ENCODE results near the gene RPAP2.

- TF ChIP-seq POLR2A (IDR thresholded peaks at IDR 0.05; ENCODE audit: low read length) (no peak), REST (IDR thresholded peaks at IDR 0.05) (no peak), RARB (CRISPR knock-in tag; IDR thresholded peaks at IDR 0.05) (no peak), CTCF (IDR thresholded peaks at IDR 0.05) (no peak), KDM5A (IDR thresholded peaks at IDR 0.05) (no peak), MAFK (IDR thresholded peaks at IDR 0.05; ENCODE audit: partially characterized antibody) (no peak), ZSCAN20 (CRISPR knock-in tag; IDR thresholded peaks at IDR 0.05) (no peak), ELK1 (IDR thresholded peaks at IDR 0.05; ENCODE audit: low read depth, low read length) (no peak), RNF2 (IDR thresholded peaks at IDR 0.05; ENCODE audit: borderline replicate concordance, low read depth) (no peak)
Observed at GRCh38 chr1:92354259-92354658, 55.4 kb downstream of the RPAP2 start.
